HL-60 (cell line): ENCODE results near the gene TTC28.
A peak's percentile ranks its signal among the peaks of the same experiment; 100 is the strongest.

Experiments
- DNase-seq, 2 experiments: peaks; one replicate each; pipeline ENCODE4 v3.0.0-alpha.2; 2010 to 2020; ENCODE audit warnings: low read depth in 1 of 2, low spot score in 1 of 2
- H3K27ac ChIP-seq: fragments of 250-450 bp; sonication (Bioruptor Pico); replicated peaks from 2 replicates; pipeline ENCODE4 v1.5.1; 2020; ENCODE audit warnings: mild to moderate bottlenecking, moderate library complexity
- H3K27me3 ChIP-seq: fragments of 250-450 bp; sonication (Bioruptor Pico); 2 replicates; pipeline ENCODE4 v1.5.1; 2021; ENCODE audit warnings: mild to moderate bottlenecking, moderate library complexity; ENCODE audit not compliant: insufficient read depth, poor library complexity, severe bottlenecking
- H3K4me3 ChIP-seq: replicated peaks from 2 replicates; pipeline ENCODE4 v1.5.1; 2011; ENCODE audit warnings: mild to moderate bottlenecking, control low read depth, low read length; ENCODE audit not compliant: insufficient read depth
- CTCF ChIP-seq: IDR thresholded peaks from one replicate; pipeline ENCODE4 v1.5.1; 2011; ENCODE audit warnings: low read length, control low read depth, inconsistent platforms; ENCODE audit not compliant: insufficient read depth
- GABPA ChIP-seq: IDR thresholded peaks from 2 replicates; pipeline ENCODE4 v1.6.1; 2012; ENCODE audit warnings: low read depth
- POLR2AphosphoS5 ChIP-seq: IDR thresholded peaks from 2 replicates; pipeline ENCODE4 v1.6.1; 2012; ENCODE audit warnings: low read depth
- REST ChIP-seq: IDR thresholded peaks from 2 replicates; pipeline ENCODE4 v1.6.1; 2012; ENCODE audit warnings: low read depth; ENCODE audit not compliant: insufficient replicate concordance
- SPI1 ChIP-seq: IDR thresholded peaks from 2 replicates; pipeline ENCODE4 v1.6.1; 2012; ENCODE audit warnings: low read depth, mild to moderate bottlenecking, borderline replicate concordance

Gene TTC28

DNA sequence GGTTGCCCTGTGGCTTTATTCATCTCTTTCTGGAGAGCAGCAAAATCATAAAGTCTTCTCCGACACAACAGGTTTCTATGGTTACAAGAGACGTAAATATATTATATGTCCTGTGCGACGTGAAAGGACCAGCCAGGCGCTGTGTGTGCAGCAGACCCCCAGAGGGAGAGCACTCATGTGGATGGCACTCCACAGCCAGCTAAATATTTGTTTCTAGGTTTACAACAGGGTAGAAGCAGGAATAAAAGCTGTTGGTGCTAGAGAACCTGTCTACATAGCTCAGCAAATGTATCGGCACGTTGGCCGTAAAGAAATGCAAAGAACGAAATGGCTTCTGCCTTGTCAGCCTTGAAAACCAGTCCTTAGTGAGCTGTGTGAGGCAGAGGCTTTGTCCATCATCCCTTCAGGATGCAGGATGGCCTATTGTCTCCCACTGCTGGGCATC lies 626.8 kb downstream of the TTC28 start:
- DNase-seq, result no peak
- no peak overlapping the region for H3K4me3 ChIP-seq
- TF ChIP-seq GABPA, result no peak
- TF ChIP-seq REST, result no peak
- TF ChIP-seq POLR2AphosphoS5, result no peak
- no peak for TF ChIP-seq CTCF
- no peak for TF ChIP-seq SPI1
- no peaks in the 10 kb centered on the region for H3K27me3 ChIP-seq
- no peak overlapping the region for H3K27ac ChIP-seq

DNA sequence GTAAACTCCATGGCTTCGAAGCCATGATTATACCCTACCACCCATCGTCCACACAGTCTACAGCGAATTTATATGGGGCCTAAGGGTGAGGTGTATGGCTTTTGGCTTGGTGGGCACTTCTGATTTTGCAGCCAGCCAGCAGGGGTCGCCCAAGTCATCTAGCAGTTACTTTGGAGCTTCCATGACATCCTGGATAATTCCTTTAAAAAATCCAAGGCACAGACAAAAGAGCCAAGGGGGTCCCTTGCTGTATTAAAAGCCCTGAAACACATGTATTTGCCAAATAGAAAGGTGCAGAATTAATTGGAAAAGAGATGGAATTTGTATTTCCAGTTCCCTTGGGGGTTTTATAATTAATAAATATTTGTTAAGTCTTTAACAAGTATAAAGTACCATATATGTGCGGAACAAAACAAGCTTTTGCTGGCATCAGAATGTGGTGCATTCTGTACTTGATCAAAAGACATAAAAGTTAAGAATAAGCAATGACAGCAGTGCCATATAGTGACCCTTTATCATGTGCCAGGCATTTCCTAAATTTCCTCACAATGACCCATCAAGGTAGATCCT lies 627.8 kb downstream of the TTC28 start:
- H3K27ac ChIP-seq, result no peak overlapping the region
- TF ChIP-seq CTCF, result peak; percentile 35
- no peak for TF ChIP-seq GABPA
- no peak for TF ChIP-seq SPI1
- TF ChIP-seq REST, result no peak
- TF ChIP-seq POLR2AphosphoS5, result no peak
- no peaks in the 10 kb centered on the region for H3K27me3 ChIP-seq
- H3K4me3 ChIP-seq, result no peak overlapping the region
- DNase-seq, result peak in 1 of 2 experiments; percentile 23

GRCh38 chr22:28051091-28051786 lies 628.4 kb downstream of the TTC28 start:
- Histone ChIP-seq H3K4me3 (no peak overlapping the region), H3K27ac (no peak overlapping the region), H3K27me3 (no peaks in the 10 kb centered on the region)
- no peak for DNase-seq
- TF ChIP-seq SPI1, result no peak
- no peak for TF ChIP-seq REST
- no peak for TF ChIP-seq POLR2AphosphoS5
- TF ChIP-seq GABPA, result no peak
